Brain microvascular endothelial cell (primary cell): ENCODE data around the gene C6orf62.
A peak's percentile ranks its signal among the peaks of the same experiment; 100 is the strongest.

Experiments
- DNase-seq: peaks from one replicate; pipeline ENCODE4 v3.0.0-alpha.2; 2020
- H3K27ac ChIP-seq: fragments of 250-450 bp; sonication (Bioruptor Pico); 2 replicates; pipeline ENCODE4 v1.5.1; 2020; ENCODE audit warnings: mild to moderate bottlenecking, moderate library complexity
- H3K27me3 ChIP-seq: fragments of 250-450 bp; sonication (Bioruptor Pico); replicated peaks from 2 replicates; pipeline ENCODE4 v1.5.1; 2020; ENCODE audit warnings: mild to moderate bottlenecking
- H3K36me3 ChIP-seq: fragments of 250-450 bp; sonication (Bioruptor Pico); replicated peaks from 2 replicates; pipeline ENCODE4 v1.5.1; 2020; ENCODE audit warnings: mild to moderate bottlenecking
- H3K4me3 ChIP-seq: 2 replicates; pipeline ENCODE4 v1.5.1; 2011; ENCODE audit warnings: low read depth, mild to moderate bottlenecking, control low read depth, low read length, moderate library complexity
- in situ Hi-C: cut with HindIII; loops from 2 replicates; pipeline ENCODE4 v1.10.0; 2017; ENCODE audit warnings: low sequenced_read_pairs, low pct_ligation_motif_present
- TF ChIP-seq, protein P1 (sequence below): IDR thresholded peaks from 2 replicates; pipeline ENCODE4 v1.5.1; 2011; ENCODE audit warnings: low read depth, mild to moderate bottlenecking, moderate library complexity, low read length, control low read depth, inconsistent platforms; ENCODE audit errors: missing control alignments

Gene C6orf62

DNA sequence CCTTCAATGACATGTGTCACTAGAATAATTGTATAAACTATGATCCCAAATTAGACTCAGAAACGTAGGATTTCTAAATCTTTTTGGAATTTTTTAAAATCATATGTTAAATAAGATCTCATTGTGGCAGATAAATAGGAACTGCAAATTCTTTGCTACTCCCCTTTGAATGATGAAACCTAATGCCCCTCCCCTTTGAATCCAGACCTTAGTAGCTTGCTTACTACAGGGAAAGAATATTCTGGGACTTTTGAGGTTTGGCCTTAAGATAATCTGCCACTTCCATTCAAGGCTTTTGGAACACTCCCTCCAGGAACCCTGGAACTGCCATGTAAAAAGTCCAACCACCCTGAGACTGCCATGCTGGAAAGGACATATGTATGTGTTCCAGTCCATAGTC lies 59.4 kb downstream of the C6orf62 start:
- no peak overlapping the region for H3K4me3 ChIP-seq
- in situ Hi-C loops = no loop called here
- peaks cover 10% of the 10 kb centered on the region for H3K36me3 ChIP-seq
- no peak overlapping the region for H3K27ac ChIP-seq
- TF ChIP-seq, protein P1, sequence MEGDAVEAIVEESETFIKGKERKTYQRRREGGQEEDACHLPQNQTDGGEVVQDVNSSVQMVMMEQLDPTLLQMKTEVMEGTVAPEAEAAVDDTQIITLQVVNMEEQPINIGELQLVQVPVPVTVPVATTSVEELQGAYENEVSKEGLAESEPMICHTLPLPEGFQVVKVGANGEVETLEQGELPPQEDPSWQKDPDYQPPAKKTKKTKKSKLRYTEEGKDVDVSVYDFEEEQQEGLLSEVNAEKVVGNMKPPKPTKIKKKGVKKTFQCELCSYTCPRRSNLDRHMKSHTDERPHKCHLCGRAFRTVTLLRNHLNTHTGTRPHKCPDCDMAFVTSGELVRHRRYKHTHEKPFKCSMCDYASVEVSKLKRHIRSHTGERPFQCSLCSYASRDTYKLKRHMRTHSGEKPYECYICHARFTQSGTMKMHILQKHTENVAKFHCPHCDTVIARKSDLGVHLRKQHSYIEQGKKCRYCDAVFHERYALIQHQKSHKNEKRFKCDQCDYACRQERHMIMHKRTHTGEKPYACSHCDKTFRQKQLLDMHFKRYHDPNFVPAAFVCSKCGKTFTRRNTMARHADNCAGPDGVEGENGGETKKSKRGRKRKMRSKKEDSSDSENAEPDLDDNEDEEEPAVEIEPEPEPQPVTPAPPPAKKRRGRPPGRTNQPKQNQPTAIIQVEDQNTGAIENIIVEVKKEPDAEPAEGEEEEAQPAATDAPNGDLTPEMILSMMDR = no peak
- no peak for DNase-seq
- H3K27me3 ChIP-seq = no peaks in the 10 kb centered on the region

- peak; percentile 20 for DNase-seq
- Histone ChIP-seq H3K27ac (no peak overlapping the region), H3K4me3 (no peak overlapping the region), H3K27me3 (no peaks in the 10 kb centered on the region), H3K36me3 (peaks cover 10% of the 10 kb centered on the region)
- in situ Hi-C loops = no loop called here
- TF ChIP-seq, protein P1 = no peak
These were observed 60.1 kb downstream of the C6orf62 start for GRCh38 chr6:24658573-24659560.

GRCh38 chr6:24655215-24655614 lies 63.7 kb downstream of the C6orf62 start:
- Histone ChIP-seq H3K4me3 (no peak overlapping the region), H3K36me3 (peaks cover 17% of the 10 kb centered on the region), H3K27me3 (no peaks in the 10 kb centered on the region), H3K27ac (no peak overlapping the region)
- no peak for DNase-seq
- TF ChIP-seq, protein P1 = no peak
- in situ Hi-C loops = no loop called here
